Stomach (tissue), 9 donors: ENCODE results near the gene SNAP25. TPM values are rescaled to one million over a fixed set of nuclear protein-coding genes. Genes with fewer than 3 reads are reported as not detected.

Experiments used
- DNase-seq, 2 donors: peaks; one replicate each; pipeline versions ENCODE4 v3.0.0 to v3.0.0-alpha.2; 2013 to 2019
- H3K27ac ChIP-seq, 5 donors: fragments of 200-600 bp in 4 of 5; sonication (generic) in 4 of 5; one replicate each; pipeline ENCODE4 v1.5.1; 2013 to 2019; ENCODE audit warnings: mild to moderate bottlenecking in 1 of 5, moderate library complexity in 1 of 5
- H3K27me3 ChIP-seq, 3 donors: fragments of 200-600 bp; sonication (generic); one replicate each; pipeline ENCODE4 v1.5.1; 2017 to 2019; ENCODE audit warnings: mixed run types in 1 of 3
- H3K36me3 ChIP-seq, 4 donors: fragments of 200-600 bp; sonication (generic); 1 replicate in 3 of 4; 2 replicates in 1 of 4; pipeline ENCODE4 v1.5.1; 2016 to 2019
- H3K4me1 ChIP-seq, 4 donors: fragments of 200-600 bp; sonication (generic); one replicate each; pipeline ENCODE4 v1.5.1; 2016 to 2019
- H3K4me3 ChIP-seq, 4 donors: fragments of 200-600 bp; sonication (generic) in 3 of 4; one replicate each; pipeline ENCODE4 v1.5.1; 2016 to 2019; ENCODE audit warnings: mild to moderate bottlenecking in 1 of 4
- H3K9me3 ChIP-seq, 4 donors: fragments of 200-600 bp; sonication (generic); one replicate each; pipeline ENCODE4 v1.5.1; 2016 to 2019
- CTCF ChIP-seq, 7 experiments: fragments of 450-650 bp in 4 of 7; fragments of 200-600 bp in 3 of 7; sonication (generic) in 3 of 7; IDR thresholded peaks; one replicate each; pipeline ENCODE4 v1.5.1; 2016 to 2019; ENCODE audit warnings: antibody characterized with exemption in 7 of 7, control low read depth in 2 of 7, mild to moderate bottlenecking in 1 of 7
- EP300 ChIP-seq: sonication (generic); formaldehyde crosslinking; IDR thresholded peaks from one replicate; pipeline ENCODE4 v1.6.1; 2017; ENCODE audit warnings: antibody characterized with exemption
- POLR2A ChIP-seq, 4 donors: fragments of 450-650 bp; IDR thresholded peaks; one replicate each; pipeline ENCODE4 v1.6.1; 2016; ENCODE audit warnings: antibody characterized with exemption in 4 of 4, control low read depth in 2 of 4, mild to moderate bottlenecking in 1 of 4, moderate library complexity in 1 of 4
- POLR2AphosphoS5 ChIP-seq, 3 donors: sonication (generic); formaldehyde crosslinking; IDR thresholded peaks; one replicate each; pipeline ENCODE4 v1.6.1; 2016; ENCODE audit warnings: antibody characterized with exemption in 3 of 3
- WGBS, 5 donors: extraction: QIAGEN DNeasy Blood & Tissue Kit in 3 of 5; methylation state at CpG; one replicate each; pipeline versions ENCODE4 v1.1.5 to v1.1.7; 2013 to 2018; 5-methylcytosine and 5-hydroxymethylcytosine counted together
- intact Hi-C: fragments of 100-400 bp; cut with DNase I; formaldehyde crosslinking; loops from one replicate; pipeline ENCODE4 v1.15.1; 2023; ENCODE audit warnings: low total_unique reads
- polyA plus RNA-seq, 3 donors: library from polyadenylated mRNA; stranded (reverse); fragments of 200-250 nt; gene quantifications; one replicate each; pipeline ENCODE4 v1.2.3, GENCODE V29; 2013
- total RNA-seq, 5 donors: library from RNA; depleted of rRNA; stranded (reverse); fragments of >200 nt; gene quantifications; one replicate each; pipeline versions ENCODE4 v1.1.0 to v1.2.3, GENCODE V29; 2014 to 2016
- donor health status: healthy with polysubstance abuse.
- donor health status: Bipolar disorder and iron deficiency.
- donor health status: healthy.

Gene SNAP25
- total and polyA plus RNA-seq, 8 donors = 1.8 to 12.5 (median 2.8) TPM; not detected in 1

DNA sequence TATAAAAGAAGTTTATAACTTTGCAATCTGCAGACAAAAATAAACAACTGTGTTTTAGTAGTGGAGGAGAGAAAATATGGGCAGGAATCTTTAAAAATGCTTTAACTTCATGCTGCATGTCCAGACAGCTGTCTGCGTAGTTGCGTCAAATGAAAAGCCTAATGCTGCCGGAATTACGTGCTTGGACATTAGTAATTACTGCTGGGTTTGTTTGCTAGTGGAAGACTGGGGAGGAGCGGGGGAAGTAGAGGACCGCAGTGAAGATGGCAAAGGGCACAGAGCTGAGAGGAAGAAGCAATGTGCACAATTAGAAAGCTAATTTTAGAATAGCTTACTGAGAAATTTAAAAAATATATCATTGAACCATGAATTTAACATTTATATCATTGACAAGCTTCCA lies 2.4 kb downstream of the SNAP25 start:
- Histone ChIP-seq H3K4me1 (peaks cover 15 to 25% (median 23%) of the 10 kb centered on the region in 4 donors), H3K27ac (no peak overlapping the region), H3K9me3 (no peaks in the 10 kb centered on the region), H3K36me3 (no peaks in the 10 kb centered on the region), H3K4me3 (no peak overlapping the region), H3K27me3 (peaks cover 0 to 62% (median 26%) of the 10 kb centered on the region in 3 donors)
- TF ChIP-seq POLR2A (IDR thresholded peaks at IDR 0.05) = no peak
- no peak for TF ChIP-seq CTCF (IDR thresholded peaks at IDR 0.05)
- no peak for TF ChIP-seq POLR2AphosphoS5 (IDR thresholded peaks at IDR 0.05)
- TF ChIP-seq EP300 = no peak
- peak in 1 of 2 donors; percentile 9 for DNase-seq
- intact Hi-C loops = no loop called here
- 81 to 90% (median 83%) methylated on average over 6 of the region's 6 CpGs for WGBS, 5 donors

DNA sequence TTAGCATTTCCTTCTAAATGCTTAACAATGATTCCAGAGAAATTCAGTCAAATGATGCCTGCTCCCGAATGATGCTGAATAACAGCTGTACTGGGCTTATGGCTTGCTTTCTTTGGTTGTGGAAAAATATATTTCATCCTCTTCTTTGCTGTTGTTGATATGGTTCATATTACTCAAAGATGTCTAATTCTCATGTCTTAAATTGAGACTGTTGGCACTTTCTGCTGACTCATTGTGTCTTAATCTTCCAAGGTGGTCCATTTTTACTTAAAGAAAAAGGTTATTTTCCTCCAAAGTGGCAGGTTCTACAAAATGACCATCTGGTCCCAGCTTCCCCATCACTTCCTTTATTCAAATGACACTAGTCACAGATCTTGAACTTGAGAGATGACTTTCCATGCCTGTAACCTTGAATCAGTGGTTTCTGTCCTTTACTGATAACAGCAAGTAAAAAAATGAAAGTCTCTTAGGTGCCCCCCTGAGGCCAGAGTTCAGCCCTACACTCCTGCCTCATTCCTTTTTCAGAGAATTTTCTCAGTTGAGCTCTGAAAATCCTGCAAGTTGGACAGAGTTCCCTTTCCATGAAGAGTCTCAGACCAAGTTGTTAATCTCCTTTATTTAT lies 6.9 kb downstream of the SNAP25 start:
- Histone ChIP-seq H3K9me3 (no peaks in the 10 kb centered on the region), H3K4me3 (no peak overlapping the region), H3K27ac (no peak overlapping the region), H3K4me1 (no peaks in the 10 kb centered on the region), H3K36me3 (no peaks in the 10 kb centered on the region), H3K27me3 (peaks cover 0 to 19% (median 0%) of the 10 kb centered on the region in 3 donors)
- DNase-seq = no peak
- WGBS, 5 donors = 69 to 94% (median 86%) methylated on average over 1 of the region's 1 CpG
- TF ChIP-seq CTCF (IDR thresholded peaks at IDR 0.05) (no peak), EP300 (no peak), POLR2A (IDR thresholded peaks at IDR 0.05) (no peak), POLR2AphosphoS5 (IDR thresholded peaks at IDR 0.05) (no peak)
- intact Hi-C loops = no loop called here

DNA sequence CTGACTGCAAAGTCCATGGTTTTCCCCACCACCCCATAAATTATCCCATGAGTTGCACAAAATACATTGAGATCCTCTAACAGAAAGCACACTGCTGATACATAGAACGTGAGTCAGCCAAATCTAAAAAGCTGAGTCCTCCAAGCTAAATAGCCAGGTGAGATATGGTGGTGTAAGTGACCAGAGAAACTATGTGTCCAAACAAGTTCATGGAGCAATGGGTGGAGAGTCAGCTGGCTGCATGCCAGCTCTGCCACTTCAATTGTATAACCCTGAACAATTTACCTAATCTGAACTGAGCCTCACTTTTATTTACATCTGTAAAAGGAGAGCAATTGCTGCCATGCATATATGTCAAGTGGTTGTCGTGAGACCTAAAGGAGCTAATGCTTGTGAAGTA lies 9.7 kb downstream of the SNAP25 start:
- DNase-seq = peak; percentile 18 to 32
- no peak overlapping the region for H3K4me3 ChIP-seq
- TF ChIP-seq POLR2AphosphoS5 (IDR thresholded peaks at IDR 0.05) (no peak), EP300 (no peak), POLR2A (IDR thresholded peaks at IDR 0.05) (no peak), CTCF (IDR thresholded peaks at IDR 0.05) (no peak)
- intact Hi-C loops = no loop called here
- H3K9me3 ChIP-seq = no peaks in the 10 kb centered on the region
- no peaks in the 10 kb centered on the region for H3K36me3 ChIP-seq
- 20 to 53% (median 41%) methylated on average over 2 of the region's 2 CpGs for WGBS, 5 donors
- no peak overlapping the region for H3K27ac ChIP-seq
- H3K27me3 ChIP-seq = no peaks in the 10 kb centered on the region
- H3K4me1 ChIP-seq = no peaks in the 10 kb centered on the region

DNA sequence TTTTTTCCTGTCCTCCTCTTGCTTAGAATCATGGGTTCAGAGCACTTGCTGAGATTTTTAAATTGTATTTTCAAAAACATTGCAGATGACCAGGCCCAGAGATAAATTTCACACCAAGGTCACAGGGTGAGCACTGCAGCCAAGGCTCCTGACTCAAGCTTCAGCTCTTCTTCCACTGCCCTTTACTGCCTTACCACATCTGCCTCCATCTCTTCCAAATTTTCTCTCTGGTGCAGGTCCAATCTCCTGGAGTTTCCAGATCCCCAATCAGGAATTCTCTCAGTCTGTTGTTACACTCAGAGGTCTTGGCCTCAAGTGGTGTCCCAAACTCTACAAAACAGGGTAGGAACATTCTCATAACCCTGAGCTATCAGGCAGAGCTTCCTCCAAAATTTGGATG lies 12.7 kb downstream of the SNAP25 start:
- Histone ChIP-seq H3K4me1 (no peaks in the 10 kb centered on the region), H3K27me3 (no peaks in the 10 kb centered on the region), H3K4me3 (no peak overlapping the region), H3K27ac (no peak overlapping the region), H3K36me3 (no peaks in the 10 kb centered on the region), H3K9me3 (no peaks in the 10 kb centered on the region)
- intact Hi-C loops = no loop called here
- DNase-seq = no peak
- TF ChIP-seq POLR2A (IDR thresholded peaks at IDR 0.05) = no peak
- TF ChIP-seq POLR2AphosphoS5 (IDR thresholded peaks at IDR 0.05) = no peak
- TF ChIP-seq EP300 = no peak
- no peak for TF ChIP-seq CTCF (IDR thresholded peaks at IDR 0.05)
